T-helper 2 cell treated with Interferon-gamma antibody and Interleukin-4, amounts not matched to agents 5 μg/mL and 100 μg/mL, for 36 hours (primary cell): ENCODE results near the gene DOCK3.

Source experiments
- DNase-seq: peaks from one replicate; pipeline ENCODE4 v3.0.0; 2021; ENCODE audit warnings: low spot score
- H3K27ac Mint-ChIP-seq: one replicate; pipeline ENCODE4 v1.8.0; 2021; ENCODE audit warnings: mild to moderate bottlenecking, mixed read lengths
- H3K27me3 Mint-ChIP-seq: one replicate; pipeline ENCODE4 v1.8.0; 2021; ENCODE audit warnings: low read depth, mixed read lengths
- H3K36me3 Mint-ChIP-seq: one replicate; pipeline ENCODE4 v1.8.0; 2021; ENCODE audit warnings: low read depth, mixed read lengths
- H3K4me1 Mint-ChIP-seq: one replicate; pipeline ENCODE4 v1.8.0; 2021; ENCODE audit warnings: low read depth, mixed read lengths
- H3K4me3 Mint-ChIP-seq: one replicate; pipeline ENCODE4 v1.8.0; 2022; ENCODE audit warnings: mild to moderate bottlenecking, moderate library complexity, mixed read lengths
- H3K9me3 Mint-ChIP-seq: one replicate; pipeline ENCODE4 v1.8.0; 2021; ENCODE audit warnings: mixed read lengths

Gene DOCK3

DNA sequence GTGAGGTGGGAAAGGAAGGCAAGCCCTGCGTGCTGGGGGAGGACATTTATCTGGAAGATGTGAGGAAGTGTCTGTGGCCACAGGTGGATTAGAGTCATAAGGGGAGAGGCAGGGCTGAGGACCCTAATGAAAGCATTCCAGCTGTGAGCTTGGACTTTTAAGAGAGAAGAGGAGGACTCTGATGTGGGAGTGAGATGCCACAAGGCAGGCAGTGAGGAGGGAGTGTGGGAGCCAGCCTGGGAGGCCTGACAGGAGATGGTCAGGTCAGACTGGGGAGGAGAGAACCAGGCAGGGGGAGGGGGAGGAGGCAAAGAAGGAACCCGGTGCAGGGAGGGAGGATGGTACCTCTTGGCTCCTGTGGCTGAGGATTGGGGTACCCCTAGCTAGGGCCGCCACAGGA, 36.8 kb upstream of the DOCK3 start:
- Mint-ChIP-seq H3K9me3 (no peaks in the 10 kb centered on the region), H3K27ac (peak overlapping the region; percentile 77), H3K36me3 (peaks cover 47% of the 10 kb centered on the region), H3K4me1 (peaks cover 42% of the 10 kb centered on the region), H3K27me3 (no peaks in the 10 kb centered on the region), H3K4me3 (no peak overlapping the region)
- no peak for DNase-seq

DNA sequence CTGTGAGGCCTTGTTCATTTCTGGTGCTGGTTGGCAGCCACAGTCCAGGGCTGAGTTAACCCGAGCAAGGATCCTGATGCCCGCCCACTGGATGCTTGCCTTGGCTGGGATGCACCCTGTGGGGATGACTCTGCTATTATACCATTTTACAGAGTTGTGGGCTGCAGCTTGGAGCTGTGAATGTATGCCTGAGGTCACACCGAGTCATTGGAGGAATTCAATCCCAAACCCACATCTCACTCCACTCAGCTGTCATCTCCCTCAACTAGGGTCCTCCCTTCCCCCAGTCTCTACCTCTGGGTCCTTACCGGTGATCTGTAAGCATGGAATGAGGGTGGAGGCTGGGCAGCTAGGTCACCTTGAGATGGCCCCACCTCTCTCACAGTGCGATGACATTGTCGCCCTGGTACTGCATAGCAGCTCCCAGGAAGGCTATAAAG, 35.7 kb upstream of the DOCK3 start:
- no peak overlapping the region for H3K27ac Mint-ChIP-seq
- H3K4me3 Mint-ChIP-seq: no peak overlapping the region
- H3K36me3 Mint-ChIP-seq: peaks cover 46% of the 10 kb centered on the region
- peaks cover 30% of the 10 kb centered on the region for H3K4me1 Mint-ChIP-seq
- H3K27me3 Mint-ChIP-seq: no peaks in the 10 kb centered on the region
- no peaks in the 10 kb centered on the region for H3K9me3 Mint-ChIP-seq
- DNase-seq: no peak

DNA sequence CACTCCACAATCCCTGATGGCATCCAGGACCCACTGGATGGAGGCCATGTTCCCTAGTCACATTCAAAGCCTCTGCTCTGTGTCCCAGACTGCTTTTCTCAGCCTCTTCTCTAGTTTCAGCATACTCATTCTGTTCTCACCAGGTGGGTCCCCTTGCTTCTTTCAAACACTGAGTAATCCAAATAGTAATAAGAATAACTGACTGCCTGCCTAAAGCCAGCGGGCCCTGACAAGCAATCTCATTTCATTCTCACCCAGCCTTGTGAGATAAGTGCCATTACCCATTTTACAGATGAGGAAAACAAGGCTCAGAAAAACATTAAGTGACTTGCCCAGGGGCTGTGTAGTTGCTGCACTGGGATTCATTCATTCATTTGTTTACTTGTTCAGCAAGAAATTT, 32.3 kb upstream of the DOCK3 start:
- no peak for DNase-seq
- H3K4me3 Mint-ChIP-seq: no peak overlapping the region
- H3K27me3 Mint-ChIP-seq: no peaks in the 10 kb centered on the region
- H3K4me1 Mint-ChIP-seq: peaks cover 14% of the 10 kb centered on the region
- peaks cover 47% of the 10 kb centered on the region for H3K36me3 Mint-ChIP-seq
- H3K27ac Mint-ChIP-seq: no peak overlapping the region
- no peaks in the 10 kb centered on the region for H3K9me3 Mint-ChIP-seq

DNA sequence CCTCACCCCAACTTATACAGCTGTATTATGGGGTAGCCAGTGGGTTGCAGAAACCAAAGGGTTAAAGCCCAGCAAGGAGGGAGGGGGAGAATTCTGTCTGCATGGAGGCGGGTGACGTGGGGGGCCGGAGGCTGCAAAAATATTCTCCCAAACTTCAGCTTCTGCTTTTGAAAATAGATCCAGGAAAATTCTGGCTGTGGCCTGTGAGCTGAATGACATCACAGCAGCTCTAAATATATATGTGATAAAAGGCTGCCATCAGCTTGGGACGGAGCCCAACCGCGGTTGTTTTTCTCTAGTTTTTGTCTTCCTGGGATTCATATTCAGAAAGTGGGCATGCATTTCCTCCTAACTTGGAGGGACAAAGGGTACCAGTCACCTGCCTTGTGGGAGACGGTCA, 30.2 kb upstream of the DOCK3 start:
- H3K4me1 Mint-ChIP-seq: peaks cover 2% of the 10 kb centered on the region
- H3K36me3 Mint-ChIP-seq: peaks cover 52% of the 10 kb centered on the region
- DNase-seq: no peak
- H3K9me3 Mint-ChIP-seq: no peaks in the 10 kb centered on the region
- no peak overlapping the region for H3K4me3 Mint-ChIP-seq
- no peaks in the 10 kb centered on the region for H3K27me3 Mint-ChIP-seq
- no peak overlapping the region for H3K27ac Mint-ChIP-seq

- no peak overlapping the region for H3K4me3 Mint-ChIP-seq
- DNase-seq: no peak
- no peak overlapping the region for H3K27ac Mint-ChIP-seq
- peaks cover 54% of the 10 kb centered on the region for H3K36me3 Mint-ChIP-seq
- no peaks in the 10 kb centered on the region for H3K27me3 Mint-ChIP-seq
- no peaks in the 10 kb centered on the region for H3K9me3 Mint-ChIP-seq
- H3K4me1 Mint-ChIP-seq: peaks cover 2% of the 10 kb centered on the region
Measured at GRCh38 chr3:50645378-50645777, 29.3 kb upstream of the DOCK3 start.

GRCh38 chr3:50648313-50648712, 26.4 kb upstream of the DOCK3 start:
- H3K4me1 Mint-ChIP-seq: peaks cover 4% of the 10 kb centered on the region
- no peaks in the 10 kb centered on the region for H3K27me3 Mint-ChIP-seq
- no peak overlapping the region for H3K4me3 Mint-ChIP-seq
- no peaks in the 10 kb centered on the region for H3K9me3 Mint-ChIP-seq
- no peak overlapping the region for H3K27ac Mint-ChIP-seq
- no peak for DNase-seq
- H3K36me3 Mint-ChIP-seq: peaks cover 40% of the 10 kb centered on the region

GRCh38 chr3:50648944-50649343, 25.8 kb upstream of the DOCK3 start:
- H3K4me3 Mint-ChIP-seq: no peak overlapping the region
- H3K27ac Mint-ChIP-seq: no peak overlapping the region
- no peak for DNase-seq
- H3K9me3 Mint-ChIP-seq: no peaks in the 10 kb centered on the region
- H3K36me3 Mint-ChIP-seq: peaks cover 35% of the 10 kb centered on the region
- H3K4me1 Mint-ChIP-seq: peaks cover 4% of the 10 kb centered on the region
- H3K27me3 Mint-ChIP-seq: no peaks in the 10 kb centered on the region

DNA sequence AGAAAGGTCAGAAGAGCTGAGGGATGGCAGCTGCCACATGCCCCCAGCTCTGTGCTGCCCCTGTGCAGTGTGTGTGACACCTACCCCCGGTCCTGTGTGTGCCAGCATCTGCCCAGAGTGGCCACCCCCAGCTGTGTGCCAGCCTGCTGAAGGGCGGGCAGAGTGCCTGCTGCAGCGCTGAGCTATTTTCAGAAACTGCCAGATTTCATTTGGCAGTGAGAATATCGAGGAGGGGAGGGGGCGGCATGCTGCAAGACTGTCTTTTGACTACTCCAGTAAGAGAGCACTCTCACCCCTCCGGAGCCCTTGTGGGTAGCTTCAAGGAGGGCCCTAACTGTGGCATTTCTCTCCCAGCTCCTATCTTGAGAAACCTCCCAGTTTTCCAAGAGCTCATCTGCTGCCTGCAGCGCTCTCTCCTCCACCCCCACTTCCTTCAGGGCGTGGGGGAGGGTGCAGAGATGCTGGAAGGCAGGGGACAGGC, 25.2 kb upstream of the DOCK3 start:
- Mint-ChIP-seq H3K36me3 (peaks cover 30% of the 10 kb centered on the region), H3K27ac (peak overlapping the region; percentile 20)

GRCh38 chr3:50650018-50650417, 24.7 kb upstream of the DOCK3 start:
- Mint-ChIP-seq H3K27me3 (no peaks in the 10 kb centered on the region), H3K9me3 (no peaks in the 10 kb centered on the region), H3K27ac (no peak overlapping the region), H3K4me1 (peaks cover 9% of the 10 kb centered on the region), H3K4me3 (no peak overlapping the region), H3K36me3 (peaks cover 26% of the 10 kb centered on the region)
- DNase-seq: no peak

More for the DNA sequence above, 25.2 kb upstream of the DOCK3 start:
- no peak for DNase-seq
- no peaks in the 10 kb centered on the region for H3K27me3 Mint-ChIP-seq
- no peaks in the 10 kb centered on the region for H3K9me3 Mint-ChIP-seq
- H3K4me3 Mint-ChIP-seq: no peak overlapping the region
- H3K4me1 Mint-ChIP-seq: peaks cover 4% of the 10 kb centered on the region

- no peak for DNase-seq
- Mint-ChIP-seq H3K4me1 (peaks cover 9% of the 10 kb centered on the region), H3K36me3 (peaks cover 21% of the 10 kb centered on the region), H3K4me3 (no peak overlapping the region), H3K27me3 (no peaks in the 10 kb centered on the region), H3K9me3 (no peaks in the 10 kb centered on the region), H3K27ac (peak overlapping the region; percentile 38)
Measured at GRCh38 chr3:50651445-50651844, 23.3 kb upstream of the DOCK3 start.

DNA sequence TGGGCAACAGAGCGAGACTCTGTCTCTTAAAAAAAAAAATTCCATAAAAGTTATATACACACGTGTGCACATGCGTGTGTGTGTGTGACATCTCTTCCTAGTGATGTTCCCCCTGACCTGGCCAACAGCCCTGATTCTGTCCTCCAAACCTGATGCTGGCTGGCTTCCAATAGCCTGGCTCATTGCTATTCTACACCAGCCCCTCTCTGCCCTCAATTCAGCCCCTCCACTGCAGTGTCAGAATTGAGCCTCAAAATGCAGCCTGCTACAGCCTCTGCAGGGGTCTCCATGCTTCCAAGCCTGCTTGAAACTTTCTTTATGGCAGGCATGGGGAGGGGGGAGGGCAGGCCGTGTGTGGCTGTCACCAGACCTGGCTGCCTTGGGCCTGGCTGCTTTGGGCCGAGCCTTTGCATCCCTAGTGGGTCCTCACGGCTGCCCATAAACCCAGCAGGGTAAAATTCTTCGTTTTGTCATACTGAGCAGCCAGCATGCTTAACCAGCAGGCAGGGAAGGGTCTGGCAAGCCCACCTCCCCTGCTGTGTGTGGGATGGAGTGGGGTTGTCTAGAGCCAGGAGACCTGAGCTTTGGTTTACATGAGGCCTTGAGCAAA, 22.7 kb upstream of the DOCK3 start:
- Mint-ChIP-seq H3K27ac (peak overlapping the region; percentile 11), H3K27me3 (no peaks in the 10 kb centered on the region), H3K4me1 (peaks cover 9% of the 10 kb centered on the region), H3K36me3 (peaks cover 21% of the 10 kb centered on the region), H3K9me3 (no peaks in the 10 kb centered on the region), H3K4me3 (no peak overlapping the region)
- DNase-seq: no peak

DNA sequence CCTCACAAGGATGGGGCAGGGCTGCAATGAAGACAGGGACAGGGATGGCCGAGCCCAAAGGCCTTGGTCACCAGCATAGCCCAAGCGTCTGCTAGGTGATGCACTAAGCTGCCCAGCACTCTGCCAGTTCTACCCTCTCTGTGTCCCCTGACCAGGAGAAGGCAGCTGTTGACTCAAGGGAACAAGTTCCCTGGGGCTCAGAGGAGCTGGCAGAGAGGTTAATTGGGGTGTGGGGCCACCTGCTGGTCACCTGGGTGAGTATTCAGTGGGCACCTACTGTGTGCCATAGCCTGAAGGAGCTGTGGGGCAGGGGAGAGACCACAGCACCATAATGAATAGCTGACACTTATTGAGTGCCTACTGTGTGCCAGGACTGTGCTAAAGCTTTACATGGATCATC, 22.0 kb upstream of the DOCK3 start:
- no peaks in the 10 kb centered on the region for H3K27me3 Mint-ChIP-seq
- H3K4me3 Mint-ChIP-seq: no peak overlapping the region
- H3K27ac Mint-ChIP-seq: no peak overlapping the region
- H3K36me3 Mint-ChIP-seq: peaks cover 16% of the 10 kb centered on the region
- H3K9me3 Mint-ChIP-seq: no peaks in the 10 kb centered on the region
- H3K4me1 Mint-ChIP-seq: peaks cover 9% of the 10 kb centered on the region
- peak; percentile 36 for DNase-seq

DNA sequence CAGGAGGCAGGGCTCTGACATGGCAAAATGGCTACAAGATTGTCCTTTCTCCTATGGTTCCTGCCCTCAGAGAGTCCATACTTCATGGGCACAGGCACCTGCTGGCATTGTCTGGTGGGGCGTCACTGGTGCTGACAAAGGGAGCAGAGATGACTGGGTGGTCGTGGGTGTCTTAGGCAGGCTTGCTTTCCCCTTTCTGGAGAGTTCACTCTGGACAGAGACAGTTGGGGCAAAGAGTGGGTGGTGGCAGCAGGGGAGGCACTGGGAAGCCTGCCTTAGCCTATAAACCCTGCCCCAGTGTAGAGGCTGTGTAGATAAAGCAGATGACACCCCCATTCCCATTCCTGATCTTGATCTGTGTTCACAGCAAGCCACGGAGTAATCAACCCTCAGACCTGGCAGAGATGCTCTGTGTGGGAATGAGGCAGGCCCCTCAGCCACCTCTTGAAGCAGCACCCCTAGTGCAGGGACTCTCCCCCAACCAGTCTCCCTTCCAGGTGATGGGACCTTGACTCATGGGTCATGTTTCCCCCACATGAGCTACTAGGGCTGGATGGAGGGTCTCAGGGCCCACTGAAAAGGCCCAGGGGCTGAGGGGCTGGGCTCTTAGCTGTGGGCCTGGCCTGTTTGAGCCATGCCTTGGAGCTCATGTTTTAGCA, 20.7 kb upstream of the DOCK3 start:
- H3K9me3 Mint-ChIP-seq: no peaks in the 10 kb centered on the region
- DNase-seq: no peak
- peaks cover 9% of the 10 kb centered on the region for H3K4me1 Mint-ChIP-seq
- H3K27ac Mint-ChIP-seq: peak overlapping the region; percentile 67
- no peaks in the 10 kb centered on the region for H3K27me3 Mint-ChIP-seq
- no peak overlapping the region for H3K4me3 Mint-ChIP-seq
- H3K36me3 Mint-ChIP-seq: peaks cover 7% of the 10 kb centered on the region

GRCh38 chr3:50655009-50655830, 19.5 kb upstream of the DOCK3 start:
- Mint-ChIP-seq H3K4me3 (no peak overlapping the region), H3K27me3 (no peaks in the 10 kb centered on the region), H3K27ac (peak overlapping the region; percentile 28), H3K36me3 (peaks cover 5% of the 10 kb centered on the region), H3K9me3 (no peaks in the 10 kb centered on the region), H3K4me1 (peaks cover 9% of the 10 kb centered on the region)
- peak; percentile 35 for DNase-seq
